ENCODE results near the gene BCKDHB. TPM values are rescaled to one million over a fixed set of nuclear protein-coding genes. Genes with fewer than 3 reads are reported as not detected.

Gene BCKDHB
- total RNA-seq, 1 experiment from 2014 or later = 17.7 TPM

GRCh38 chr6:80156221-80156620, 49.8 kb downstream of the BCKDHB start:
- Mint-ChIP-seq H3K36me3 (ENCODE audit: insufficient read depth, unreplicated experiment) (no peaks in the 10 kb centered on the region), H3K27ac (ENCODE audit: low read depth, unreplicated experiment) (no peak overlapping the region), H3K27me3 (ENCODE audit: insufficient read depth, unreplicated experiment) (no peaks in the 10 kb centered on the region), H3K4me1 (ENCODE audit: insufficient read depth, unreplicated experiment) (no peaks in the 10 kb centered on the region), H3K9me3 (ENCODE audit: unreplicated experiment) (no peaks in the 10 kb centered on the region), H3K4me3 (ENCODE audit: unreplicated experiment) (no peak overlapping the region)
- no TSS peak for BruUV-seq (replicated peaks)
- no peak for DNase-seq (ENCODE audit: unreplicated experiment)
- TF ChIP-seq CTCF (IDR thresholded peaks at IDR 0.05; ENCODE audit: unreplicated experiment) = no peak
- intact Hi-C loops (cut with micrococcal nuclease) = no loop called here
- CTCF ChIA-PET = no interaction called here
- POLR2A ChIA-PET = interaction anchor here (0.6 to 1.3 kb wide), 2 partner anchors 49 to 1728 kb away, joined by 3 to 4 read pairs; partner anchors contain the start of gene BCKDHB

- Mint-ChIP-seq H3K36me3 (ENCODE audit: insufficient read depth, unreplicated experiment) (no peaks in the 10 kb centered on the region), H3K4me3 (ENCODE audit: unreplicated experiment) (no peak overlapping the region), H3K9me3 (ENCODE audit: unreplicated experiment) (no peaks in the 10 kb centered on the region), H3K27me3 (ENCODE audit: insufficient read depth, unreplicated experiment) (no peaks in the 10 kb centered on the region), H3K27ac (ENCODE audit: low read depth, unreplicated experiment) (no peak overlapping the region), H3K4me1 (ENCODE audit: insufficient read depth, unreplicated experiment) (no peaks in the 10 kb centered on the region)
- intact Hi-C loops (cut with micrococcal nuclease) = no loop called here
- POLR2A ChIA-PET = interaction anchor here (0.7 to 1.0 kb wide), 2 partner anchors 51 to 52 kb away, joined by 3 to 5 read pairs; partner anchors contain the start of gene BCKDHB
- DNase-seq (ENCODE audit: unreplicated experiment) = no peak
- TF ChIP-seq CTCF (IDR thresholded peaks at IDR 0.05; ENCODE audit: unreplicated experiment) = no peak
- CTCF ChIA-PET = interaction anchor here (0.6 to 0.7 kb wide), 2 partner anchors 216 to 1308 kb away, joined by 3 to 5 read pairs; no protein-coding TSS in a partner anchor
- BruUV-seq (replicated peaks) = no TSS peak
Observed at GRCh38 chr6:80158478-80158989, 52.1 kb downstream of the BCKDHB start.

GRCh38 chr6:80161434-80161833, 55.0 kb downstream of the BCKDHB start:
- POLR2A ChIA-PET = interaction anchor here (1.5 kb wide), 1 partner anchor 18 kb away, joined by 4 read pairs; no protein-coding TSS in a partner anchor
- H3K4me3 Mint-ChIP-seq (ENCODE audit: unreplicated experiment) = no peak overlapping the region
- H3K36me3 Mint-ChIP-seq (ENCODE audit: insufficient read depth, unreplicated experiment) = no peaks in the 10 kb centered on the region
- no peaks in the 10 kb centered on the region for H3K27me3 Mint-ChIP-seq (ENCODE audit: insufficient read depth, unreplicated experiment)
- no TSS peak for BruUV-seq (replicated peaks)
- H3K27ac Mint-ChIP-seq (ENCODE audit: low read depth, unreplicated experiment) = no peak overlapping the region
- CTCF ChIA-PET = interaction anchor here (0.6 to 1.0 kb wide), 3 partner anchors 18 to 448 kb away, joined by 3 read pairs; no protein-coding TSS in a partner anchor
- intact Hi-C loops (cut with micrococcal nuclease) = no loop called here
- DNase-seq (ENCODE audit: unreplicated experiment) = no peak
- no peaks in the 10 kb centered on the region for H3K4me1 Mint-ChIP-seq (ENCODE audit: insufficient read depth, unreplicated experiment)
- H3K9me3 Mint-ChIP-seq (ENCODE audit: unreplicated experiment) = no peaks in the 10 kb centered on the region
- TF ChIP-seq CTCF (IDR thresholded peaks at IDR 0.05; ENCODE audit: unreplicated experiment) = no peak

- POLR2A ChIA-PET = interaction anchor here (0.7 to 1.6 kb wide), 11 partner anchors 9 to 1599 kb away, joined by 3 to 8 read pairs (median 4); partner anchors contain the start of gene BCKDHB
- Mint-ChIP-seq H3K27ac (ENCODE audit: low read depth, unreplicated experiment) (no peak overlapping the region), H3K4me3 (ENCODE audit: unreplicated experiment) (no peak overlapping the region), H3K9me3 (ENCODE audit: unreplicated experiment) (no peaks in the 10 kb centered on the region), H3K36me3 (ENCODE audit: insufficient read depth, unreplicated experiment) (no peaks in the 10 kb centered on the region), H3K27me3 (ENCODE audit: insufficient read depth, unreplicated experiment) (no peaks in the 10 kb centered on the region), H3K4me1 (ENCODE audit: insufficient read depth, unreplicated experiment) (no peaks in the 10 kb centered on the region)
- CTCF ChIA-PET = interaction anchor here (0.6 to 1.6 kb wide), 3 partner anchors 36 to 164 kb away, joined by 3 to 5 read pairs (median 3); no protein-coding TSS in a partner anchor
- no TSS peak for BruUV-seq (replicated peaks)
- TF ChIP-seq CTCF (IDR thresholded peaks at IDR 0.05; ENCODE audit: unreplicated experiment) = no peak
- intact Hi-C loops (cut with micrococcal nuclease) = no loop called here
- peak; percentile 88 for DNase-seq (ENCODE audit: unreplicated experiment)
Observed at GRCh38 chr6:80163754-80164187, 57.3 kb downstream of the BCKDHB start.
